IPS-11a (cell line): ENCODE measurements around the gene WDR7.

Source experiments
- H3K4me3 ChIP-seq: one replicate; pipeline ENCODE4 v1.5.1; 2013; ENCODE audit warnings: low read depth, low read length, control low read depth

Gene WDR7

GRCh38 chr18:57063601-57064103 lies 412.5 kb downstream of the WDR7 start:
- no peak overlapping the region for H3K4me3 ChIP-seq

GRCh38 chr18:57073501-57074187 lies 422.5 kb downstream of the WDR7 start:
- H3K4me3 ChIP-seq: no peak overlapping the region

- no peak overlapping the region for H3K4me3 ChIP-seq
These were observed 424.7 kb downstream of the WDR7 start for GRCh38 chr18:57075716-57076400.

DNA sequence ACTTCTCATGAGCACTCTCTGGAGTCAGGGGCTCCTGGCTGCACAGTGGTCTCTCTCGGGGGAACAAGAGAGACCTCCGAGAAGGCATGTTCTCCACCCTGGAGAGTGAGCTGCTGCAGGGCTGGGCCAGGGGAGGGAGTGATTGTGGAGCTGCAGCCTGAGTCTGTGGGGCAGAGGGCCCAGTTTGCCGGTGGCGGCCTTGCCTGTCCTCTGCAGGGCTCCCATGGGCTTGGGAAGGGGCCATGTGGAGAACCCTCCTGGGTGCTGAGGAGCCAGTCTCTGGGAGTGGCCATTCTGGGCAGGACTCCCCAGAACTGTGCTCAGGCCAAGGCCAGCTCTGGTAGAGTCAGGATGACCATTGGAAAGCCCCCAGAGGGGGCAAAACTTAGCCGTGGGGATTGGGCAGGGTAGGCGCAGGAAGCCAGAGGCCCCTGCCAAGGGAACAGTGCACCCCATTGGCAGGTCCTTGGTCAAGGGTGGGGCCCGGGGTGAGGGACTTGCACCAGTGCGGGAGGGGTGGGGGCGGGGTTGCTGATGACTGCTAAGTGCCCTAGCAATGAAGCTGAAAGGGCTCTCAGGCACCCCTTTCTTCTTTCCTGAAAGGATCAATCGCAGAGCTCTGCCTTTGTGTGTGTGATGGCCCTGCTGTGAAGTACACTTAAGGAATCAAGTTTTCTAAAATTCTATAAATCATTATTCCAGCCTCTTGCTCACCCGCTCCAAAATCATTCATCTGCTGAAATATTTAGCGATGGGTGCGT lies 426.0 kb downstream of the WDR7 start:
- no peak overlapping the region for H3K4me3 ChIP-seq

GRCh38 chr18:57077786-57078552 lies 426.8 kb downstream of the WDR7 start:
- H3K4me3 ChIP-seq: no peak overlapping the region

DNA sequence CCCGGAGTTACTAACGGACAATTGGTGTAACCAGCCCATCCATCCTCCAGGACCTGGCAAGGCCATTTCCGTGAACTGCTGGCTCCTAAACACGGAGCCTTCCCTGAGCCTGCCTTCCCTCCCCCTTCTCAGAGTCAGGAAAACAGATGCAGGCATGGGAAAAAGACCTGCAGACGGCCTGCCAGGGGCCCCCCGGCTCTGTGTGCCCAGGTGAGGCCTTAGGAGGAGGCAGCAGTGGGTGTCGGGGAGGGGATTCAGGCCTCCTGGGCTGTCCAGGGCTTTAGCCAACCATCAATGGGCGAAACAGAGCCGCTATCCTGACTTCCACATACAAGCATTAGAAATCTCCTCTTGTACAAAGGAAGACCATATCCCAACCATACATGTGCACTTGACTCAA lies 427.5 kb downstream of the WDR7 start:
- no peak overlapping the region for H3K4me3 ChIP-seq

GRCh38 chr18:57080479-57080878 lies 429.3 kb downstream of the WDR7 start:
- H3K4me3 ChIP-seq: no peak overlapping the region

GRCh38 chr18:57081899-57082298 lies 430.7 kb downstream of the WDR7 start:
- H3K4me3 ChIP-seq: no peak overlapping the region

GRCh38 chr18:57083485-57083884 lies 432.3 kb downstream of the WDR7 start:
- no peak overlapping the region for H3K4me3 ChIP-seq

DNA sequence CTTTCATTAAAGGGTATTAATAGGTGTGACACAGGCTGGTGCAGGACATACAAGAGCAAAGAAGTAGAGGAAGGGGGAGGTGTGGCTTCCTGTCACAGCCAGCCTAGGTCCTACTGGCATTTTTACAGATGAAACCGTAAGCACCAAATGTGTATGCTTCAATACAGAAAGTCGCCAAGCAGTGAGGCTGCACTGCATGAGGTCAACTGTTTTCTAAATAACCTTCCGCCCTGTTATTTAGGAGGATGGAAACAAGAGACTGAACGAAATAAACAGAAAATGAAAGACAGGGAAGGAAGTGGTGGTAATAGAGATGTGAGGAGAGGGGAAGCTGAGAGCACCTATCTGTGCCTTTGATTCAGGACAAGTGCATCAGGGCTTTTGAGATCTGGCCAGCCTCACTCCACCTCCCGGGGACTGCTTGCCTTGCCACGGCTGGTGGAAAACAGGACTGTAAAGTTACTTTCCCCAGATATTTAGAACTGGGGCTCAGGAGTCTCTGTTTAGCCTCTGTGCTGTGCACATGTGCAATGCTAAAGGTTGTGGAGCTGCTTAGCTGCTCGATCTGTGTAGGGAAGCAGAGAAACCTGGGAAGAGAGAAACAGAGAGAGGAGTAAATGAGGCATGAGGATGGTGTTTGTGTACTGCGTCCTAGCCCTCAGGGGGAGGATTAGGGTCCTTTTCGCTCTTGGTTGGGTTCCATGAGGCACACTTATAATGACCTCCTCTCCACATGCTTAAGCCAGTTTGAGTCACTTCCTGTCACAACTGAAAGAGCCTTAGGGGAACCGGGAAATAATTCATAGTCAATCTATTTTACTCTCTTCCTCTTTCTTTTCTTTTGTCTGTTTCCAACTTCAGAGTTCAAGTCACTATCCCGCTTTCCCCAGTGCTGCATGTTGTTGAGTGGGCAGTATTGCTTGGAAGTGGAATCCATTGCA lies 433.4 kb downstream of the WDR7 start:
- H3K4me3 ChIP-seq: no peak overlapping the region

DNA sequence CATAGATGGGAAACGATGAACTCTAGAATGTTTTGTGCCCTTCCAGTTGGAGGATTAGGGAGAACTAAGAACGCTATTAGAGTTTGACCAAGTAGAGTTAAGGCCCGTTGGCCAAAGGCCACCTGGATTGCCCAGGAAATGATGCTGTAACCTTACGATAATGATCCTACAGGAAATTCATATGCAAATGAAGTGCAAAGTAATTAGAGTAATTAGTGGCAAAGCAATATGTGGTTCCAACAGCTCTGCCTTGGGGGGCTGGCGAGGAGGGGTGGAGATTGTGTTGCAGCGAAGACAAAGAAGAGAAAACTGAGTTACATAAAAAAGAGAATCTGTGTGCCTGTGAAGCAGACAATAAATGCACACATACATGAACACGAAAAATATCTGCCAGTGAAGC lies 434.2 kb downstream of the WDR7 start:
- H3K4me3 ChIP-seq: no peak overlapping the region

DNA sequence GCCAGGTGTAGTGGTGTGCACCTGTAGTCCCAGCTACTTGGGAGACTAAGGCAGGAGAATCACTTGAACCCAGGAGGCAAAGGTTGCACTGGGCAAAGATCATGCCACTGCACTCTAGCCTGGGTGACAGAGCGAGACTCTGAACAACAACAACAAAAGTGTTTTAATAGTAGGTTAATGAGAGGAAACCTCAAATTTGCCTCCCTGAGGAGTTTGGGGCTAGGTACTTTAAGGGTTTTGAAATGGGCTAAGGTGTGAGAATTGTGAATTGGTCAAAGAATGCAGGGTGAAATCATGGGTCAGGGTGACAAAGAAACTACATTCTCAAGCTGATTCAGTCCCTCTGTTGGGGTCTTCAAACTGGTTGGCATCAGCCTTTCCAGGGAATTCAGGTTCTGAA lies 435.0 kb downstream of the WDR7 start:
- no peak overlapping the region for H3K4me3 ChIP-seq
